Neutrophil (primary cell): Measurements from ENCODE around the gene PARK7.

Experiments
- H3K27ac ChIP-seq: fragments of 200-600 bp; sonication (generic); 2 replicates; pipeline ENCODE4 v1.5.1; 2016; ENCODE audit warnings: mild to moderate bottlenecking, moderate library complexity
- H3K27me3 ChIP-seq: fragments of 200-600 bp; sonication (generic); 2 replicates; pipeline ENCODE4 v1.6.0; 2016; ENCODE audit warnings: mild to moderate bottlenecking
- H3K36me3 ChIP-seq: fragments of 200-600 bp; sonication (generic); 2 replicates; pipeline ENCODE4 v1.5.1; 2017
- H3K4me1 ChIP-seq, 2 experiments: fragments of 200-600 bp in 1 of 2; sonication (generic) in 1 of 2; 1 replicate in 1 of 2; 2 replicates in 1 of 2; pipeline versions ENCODE4 v1.5.1 to v1.6.1; 2013 to 2016; ENCODE audit warnings: low read depth in 1 of 2, low read length in 1 of 2, mild to moderate bottlenecking in 1 of 2, moderate library complexity in 1 of 2; ENCODE audit not compliant: control insufficient read depth in 1 of 2, insufficient read depth in 1 of 2
- H3K4me3 ChIP-seq, 2 experiments: fragments of 200-600 bp in 1 of 2; sonication (generic) in 1 of 2; 1 replicate in 1 of 2; 2 replicates in 1 of 2; pipeline ENCODE4 v1.5.1; 2013 to 2016; ENCODE audit warnings: low read depth in 1 of 2, low read length in 1 of 2, mild to moderate bottlenecking in 1 of 2, moderate library complexity in 1 of 2
- H3K9me3 ChIP-seq: fragments of 200-600 bp; sonication (generic); 2 replicates; pipeline ENCODE4 v1.5.1; 2016
- TF ChIP-seq, protein P1 (sequence below): fragments of 200-600 bp; sonication (generic); IDR thresholded peaks from 2 replicates; pipeline ENCODE4 v1.5.1; 2016; ENCODE audit warnings: antibody characterized with exemption

Gene PARK7

DNA sequence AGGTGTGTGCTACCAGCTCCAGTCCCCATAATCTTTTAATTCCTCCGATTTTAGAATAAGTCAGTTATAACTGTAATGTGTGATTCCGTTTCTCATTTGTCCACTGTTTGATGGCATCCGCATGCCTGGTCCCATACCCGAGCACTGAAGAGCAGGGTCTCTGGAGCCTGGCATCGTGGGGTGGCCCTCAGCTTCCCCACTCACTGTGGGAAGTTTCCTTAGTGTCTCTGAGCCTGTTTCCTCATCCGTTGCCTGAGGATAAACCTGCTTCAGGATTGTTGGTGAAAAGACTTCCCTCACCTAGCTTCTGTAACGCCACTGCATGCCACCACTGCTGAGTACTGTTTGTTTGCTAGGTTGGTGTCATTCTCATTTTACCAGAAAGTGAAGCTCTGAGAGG, 19.5 kb downstream of the PARK7 start:
- H3K27me3 ChIP-seq, result no peaks in the 10 kb centered on the region
- H3K36me3 ChIP-seq, result peaks cover 80% of the 10 kb centered on the region
- TF ChIP-seq, protein P1, sequence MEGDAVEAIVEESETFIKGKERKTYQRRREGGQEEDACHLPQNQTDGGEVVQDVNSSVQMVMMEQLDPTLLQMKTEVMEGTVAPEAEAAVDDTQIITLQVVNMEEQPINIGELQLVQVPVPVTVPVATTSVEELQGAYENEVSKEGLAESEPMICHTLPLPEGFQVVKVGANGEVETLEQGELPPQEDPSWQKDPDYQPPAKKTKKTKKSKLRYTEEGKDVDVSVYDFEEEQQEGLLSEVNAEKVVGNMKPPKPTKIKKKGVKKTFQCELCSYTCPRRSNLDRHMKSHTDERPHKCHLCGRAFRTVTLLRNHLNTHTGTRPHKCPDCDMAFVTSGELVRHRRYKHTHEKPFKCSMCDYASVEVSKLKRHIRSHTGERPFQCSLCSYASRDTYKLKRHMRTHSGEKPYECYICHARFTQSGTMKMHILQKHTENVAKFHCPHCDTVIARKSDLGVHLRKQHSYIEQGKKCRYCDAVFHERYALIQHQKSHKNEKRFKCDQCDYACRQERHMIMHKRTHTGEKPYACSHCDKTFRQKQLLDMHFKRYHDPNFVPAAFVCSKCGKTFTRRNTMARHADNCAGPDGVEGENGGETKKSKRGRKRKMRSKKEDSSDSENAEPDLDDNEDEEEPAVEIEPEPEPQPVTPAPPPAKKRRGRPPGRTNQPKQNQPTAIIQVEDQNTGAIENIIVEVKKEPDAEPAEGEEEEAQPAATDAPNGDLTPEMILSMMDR, result no peak
- H3K9me3 ChIP-seq, result no peaks in the 10 kb centered on the region
- H3K4me3 ChIP-seq, result no peak overlapping the region
- peaks cover 0 to 5% of the 10 kb centered on the region in 2 experiments for H3K4me1 ChIP-seq
- no peak overlapping the region for H3K27ac ChIP-seq

DNA sequence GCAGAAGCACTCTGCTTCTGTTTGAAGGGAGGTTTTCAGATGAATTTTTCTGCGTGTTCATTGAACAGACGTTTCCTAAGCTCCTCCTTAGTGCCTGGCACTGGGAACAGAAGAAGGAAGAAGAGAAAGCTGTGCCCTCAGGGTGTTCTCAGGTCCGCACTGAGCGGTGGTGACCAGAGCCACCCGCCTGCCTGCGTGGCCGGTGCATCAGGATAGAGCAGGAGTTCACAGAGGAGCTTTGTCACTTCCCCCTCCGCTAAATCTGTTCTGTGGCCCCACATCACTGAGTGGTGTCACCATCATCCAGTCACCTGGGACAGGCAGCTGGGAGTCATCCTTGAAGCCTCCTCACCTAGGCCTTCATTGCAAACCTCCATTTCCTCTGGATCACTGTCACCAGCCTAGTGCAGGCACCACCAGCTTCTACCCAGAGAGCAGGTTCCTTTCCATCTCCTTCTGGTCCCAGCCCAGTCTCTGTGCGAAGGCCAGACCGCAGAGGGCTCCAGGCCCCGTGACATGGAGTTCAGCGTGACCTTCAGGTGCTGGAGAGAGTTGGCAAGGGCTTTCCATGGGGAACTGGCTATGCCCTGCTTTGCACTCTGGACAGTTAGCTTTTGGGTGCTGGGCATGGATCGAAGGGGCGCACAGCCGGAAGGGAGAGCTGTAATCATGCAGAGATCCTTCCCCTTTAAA, 21.7 kb downstream of the PARK7 start:
- TF ChIP-seq, protein P1, result no peak
- peaks cover 0 to 5% of the 10 kb centered on the region in 2 experiments for H3K4me1 ChIP-seq
- H3K27ac ChIP-seq, result no peak overlapping the region
- no peak overlapping the region for H3K4me3 ChIP-seq
- H3K9me3 ChIP-seq, result no peaks in the 10 kb centered on the region
- H3K27me3 ChIP-seq, result no peaks in the 10 kb centered on the region
- peaks cover 83% of the 10 kb centered on the region for H3K36me3 ChIP-seq

DNA sequence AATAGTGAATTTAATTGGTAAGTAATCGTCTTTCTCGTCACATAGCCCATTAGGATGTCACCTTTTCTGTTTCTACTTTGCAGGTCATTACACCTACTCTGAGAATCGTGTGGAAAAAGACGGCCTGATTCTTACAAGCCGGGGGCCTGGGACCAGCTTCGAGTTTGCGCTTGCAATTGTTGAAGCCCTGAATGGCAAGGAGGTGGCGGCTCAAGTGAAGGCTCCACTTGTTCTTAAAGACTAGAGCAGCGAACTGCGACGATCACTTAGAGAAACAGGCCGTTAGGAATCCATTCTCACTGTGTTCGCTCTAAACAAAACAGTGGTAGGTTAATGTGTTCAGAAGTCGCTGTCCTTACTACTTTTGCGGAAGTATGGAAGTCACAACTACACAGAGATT, 23.3 kb downstream of the PARK7 start:
- no peaks in the 10 kb centered on the region for H3K9me3 ChIP-seq
- H3K36me3 ChIP-seq, result peaks cover 67% of the 10 kb centered on the region
- H3K27me3 ChIP-seq, result no peaks in the 10 kb centered on the region
- no peak overlapping the region for H3K4me3 ChIP-seq
- no peak overlapping the region for H3K27ac ChIP-seq
- TF ChIP-seq, protein P1, result no peak
- H3K4me1 ChIP-seq, result peaks cover 0 to 5% of the 10 kb centered on the region in 2 experiments

DNA sequence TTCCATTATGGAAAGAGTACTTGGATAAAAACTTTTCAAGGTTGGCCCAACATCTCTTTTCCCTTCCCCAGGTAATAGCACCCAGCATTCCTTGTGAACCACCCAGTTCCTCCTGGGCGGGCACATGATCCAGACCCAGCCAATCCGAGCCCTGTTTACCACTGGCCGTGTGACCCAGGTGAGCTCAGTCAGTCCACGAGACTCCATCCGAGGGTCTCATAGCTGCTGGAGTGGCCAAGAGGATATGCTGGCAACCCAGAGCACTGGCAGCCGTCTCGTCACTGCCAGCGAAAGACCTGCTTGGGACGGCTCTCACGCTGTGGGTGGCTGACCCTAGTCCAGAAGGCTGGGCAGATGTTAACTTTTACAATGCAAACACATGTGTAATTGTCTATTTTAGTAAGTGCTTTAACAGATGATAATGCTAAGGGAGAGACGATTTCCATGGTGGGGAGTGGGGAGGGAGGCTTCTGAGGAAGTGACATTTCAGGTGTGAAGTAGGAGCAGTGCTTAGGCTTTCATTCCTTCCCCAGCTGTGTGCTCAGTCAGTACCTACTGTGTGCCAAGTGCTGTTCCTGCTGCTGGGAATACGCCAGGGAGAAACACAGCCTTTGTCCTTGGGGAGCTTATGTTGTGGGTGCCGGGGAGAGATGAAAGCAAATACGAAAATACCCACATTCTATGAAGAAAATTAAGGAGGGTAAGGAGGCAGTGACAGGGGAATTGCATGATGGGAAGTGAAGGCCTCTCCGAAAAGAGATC, 24.5 kb downstream of the PARK7 start:
- Histone ChIP-seq H3K4me1 (peaks cover 0 to 5% of the 10 kb centered on the region in 2 experiments), H3K36me3 (peaks cover 57% of the 10 kb centered on the region), H3K4me3 (no peak overlapping the region), H3K27ac (no peak overlapping the region), H3K27me3 (no peaks in the 10 kb centered on the region), H3K9me3 (no peaks in the 10 kb centered on the region)
- TF ChIP-seq, protein P1, result no peak

DNA sequence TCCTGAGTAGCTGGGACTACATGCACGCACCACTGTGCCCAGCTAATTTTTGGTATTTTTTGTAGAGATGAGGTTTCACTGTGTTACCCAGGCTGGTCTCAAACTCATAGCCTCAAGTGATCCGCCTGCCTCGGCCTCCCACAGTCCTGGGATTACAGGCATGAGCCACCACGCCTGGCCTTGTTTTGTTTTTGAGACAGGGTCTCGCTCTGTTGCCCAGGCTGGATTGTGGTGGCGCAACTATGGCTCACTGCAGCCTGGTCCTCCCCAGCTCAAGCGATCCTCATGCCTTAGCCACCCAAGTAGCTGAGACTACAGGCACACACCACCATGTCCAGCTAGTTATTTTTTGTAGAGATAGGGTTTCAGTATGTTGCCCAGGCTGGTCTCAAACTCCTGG, 26.0 kb downstream of the PARK7 start:
- H3K36me3 ChIP-seq, result peaks cover 53% of the 10 kb centered on the region
- TF ChIP-seq, protein P1, result no peak

More for the DNA sequence above, 26.0 kb downstream of the PARK7 start:
- Histone ChIP-seq H3K4me1 (peaks cover 0 to under 1% of the 10 kb centered on the region in 2 experiments), H3K4me3 (no peak overlapping the region), H3K9me3 (no peaks in the 10 kb centered on the region), H3K27me3 (no peaks in the 10 kb centered on the region), H3K27ac (no peak overlapping the region)
